Activated T-helper 17 cell treated with anti-CD3 and anti-CD28 coated beads, Interleukin-2, amount 50 U/mL, for 72 hours (primary cell): ENCODE data around the gene FBXO48. TPM values are rescaled to one million over a fixed set of nuclear protein-coding genes. Genes with fewer than 3 reads are reported as not detected.

ENCODE experiments used
- ATAC-seq: fragments of 150-1000 bp; cut with Tn5 transposase; replicated peaks from 2 replicates; pipeline ENCODE4 v1.10.0; 2021; ENCODE audit warnings: mild to moderate bottlenecking, moderate library complexity
- H3K27ac Mint-ChIP-seq: one replicate; pipeline ENCODE4 v1.8.0; 2022; ENCODE audit warnings: mixed read lengths
- H3K27me3 Mint-ChIP-seq: one replicate; pipeline ENCODE4 v1.8.0; 2022; ENCODE audit warnings: mixed read lengths
- H3K36me3 Mint-ChIP-seq: one replicate; pipeline ENCODE4 v1.8.0; 2022; ENCODE audit warnings: low read depth, mild to moderate bottlenecking, mixed read lengths
- H3K4me1 Mint-ChIP-seq: one replicate; pipeline ENCODE4 v1.8.0; 2022; ENCODE audit warnings: mixed read lengths
- H3K4me3 Mint-ChIP-seq: one replicate; pipeline ENCODE4 v1.8.0; 2022; ENCODE audit warnings: mild to moderate bottlenecking, mixed read lengths
- H3K9me3 Mint-ChIP-seq: one replicate; pipeline ENCODE4 v1.8.0; 2022; ENCODE audit warnings: mixed read lengths
- total RNA-seq, 2 donors: library from RNA; stranded (reverse); gene quantifications; one replicate each; pipeline ENCODE4 v1.2.3, GENCODE V29; 2022

FBXO48 gene
- total RNA-seq, 2 donors from 2014 or later: 2.0 to 2.3 TPM

DNA sequence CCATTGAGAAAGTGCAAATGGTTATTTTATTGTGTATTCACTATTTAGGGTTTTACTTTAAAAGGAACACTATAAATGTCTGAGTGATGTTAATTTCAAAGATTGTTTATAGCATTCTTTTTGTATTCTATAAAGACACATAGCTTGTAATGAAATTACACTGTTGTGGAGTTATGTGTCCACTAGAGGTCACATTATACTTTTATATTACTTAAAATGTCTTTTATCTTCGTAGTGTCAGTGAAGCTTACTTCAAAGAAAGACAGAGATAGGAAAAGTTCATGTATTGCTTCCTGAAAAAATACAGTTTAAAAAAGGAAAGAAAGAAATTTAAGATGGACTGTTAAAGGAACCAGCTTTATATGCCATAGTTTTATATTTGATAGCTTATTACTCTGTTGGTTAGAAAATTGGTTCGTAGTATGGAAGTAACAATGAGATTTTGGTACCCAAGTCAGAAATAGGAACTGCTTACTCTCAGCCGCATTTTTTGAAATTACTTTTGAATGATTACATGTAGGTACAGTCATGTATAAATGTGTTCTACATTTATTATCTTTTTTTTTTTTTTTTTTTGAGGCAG lies 20.8 kb upstream of the FBXO48 start:
- no peaks in the 10 kb centered on the region for H3K27me3 Mint-ChIP-seq
- ATAC-seq: no peak
- H3K9me3 Mint-ChIP-seq: no peaks in the 10 kb centered on the region

GRCh38 chr2:68483011-68483410 lies 15.9 kb upstream of the FBXO48 start:
- H3K9me3 Mint-ChIP-seq: no peaks in the 10 kb centered on the region
- H3K36me3 Mint-ChIP-seq: no peaks in the 10 kb centered on the region
- no peak overlapping the region for H3K27ac Mint-ChIP-seq
- no peak overlapping the region for H3K4me3 Mint-ChIP-seq
- no peak for ATAC-seq
- no peaks in the 10 kb centered on the region for H3K27me3 Mint-ChIP-seq
- H3K4me1 Mint-ChIP-seq: no peaks in the 10 kb centered on the region

More for the DNA sequence above, 20.8 kb upstream of the FBXO48 start:
- Mint-ChIP-seq H3K4me3 (no peak overlapping the region), H3K27ac (no peak overlapping the region), H3K4me1 (no peaks in the 10 kb centered on the region), H3K36me3 (no peaks in the 10 kb centered on the region)

DNA sequence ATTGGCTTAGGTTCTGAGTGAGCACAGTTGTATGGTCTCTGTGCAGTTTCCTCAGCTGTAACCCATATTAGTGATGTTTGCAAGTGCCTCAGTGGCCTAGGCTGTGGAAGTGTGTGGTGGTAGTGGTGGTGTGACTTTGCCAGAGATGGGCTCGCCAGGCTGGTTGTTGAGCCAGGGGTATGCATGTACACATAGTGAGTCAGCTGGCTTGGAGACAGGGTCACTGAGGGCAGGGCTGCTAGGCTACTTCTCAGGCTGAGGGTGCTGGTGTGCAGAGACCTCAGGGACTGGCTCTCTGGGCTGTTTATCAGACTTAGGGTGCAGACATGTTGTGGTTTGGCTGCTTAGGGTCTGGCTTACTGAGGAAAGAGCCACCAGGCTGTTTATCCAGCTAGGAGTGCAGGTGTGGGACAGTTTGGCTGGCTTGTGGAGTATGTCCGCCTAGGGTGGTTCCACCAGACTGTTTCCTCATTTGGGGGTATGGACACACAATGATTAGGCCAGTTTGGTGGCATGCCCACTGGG lies 15.3 kb upstream of the FBXO48 start:
- no peaks in the 10 kb centered on the region for H3K27me3 Mint-ChIP-seq
- H3K4me3 Mint-ChIP-seq: no peak overlapping the region
- no peaks in the 10 kb centered on the region for H3K36me3 Mint-ChIP-seq
- no peaks in the 10 kb centered on the region for H3K9me3 Mint-ChIP-seq
- no peaks in the 10 kb centered on the region for H3K4me1 Mint-ChIP-seq
- H3K27ac Mint-ChIP-seq: no peak overlapping the region
- no peak for ATAC-seq

- H3K27ac Mint-ChIP-seq: no peak overlapping the region
Measured at GRCh38 chr2:68478688-68479087, 11.6 kb upstream of the FBXO48 start.

GRCh38 chr2:68476454-68476853 lies 9.4 kb upstream of the FBXO48 start:
- no peak for ATAC-seq
- Mint-ChIP-seq H3K36me3 (no peaks in the 10 kb centered on the region), H3K27ac (no peak overlapping the region), H3K9me3 (no peaks in the 10 kb centered on the region), H3K4me3 (no peak overlapping the region), H3K4me1 (no peaks in the 10 kb centered on the region), H3K27me3 (no peaks in the 10 kb centered on the region)

More at GRCh38 chr2:68478688-68479087, 11.6 kb upstream of the FBXO48 start:
- Mint-ChIP-seq H3K4me1 (no peaks in the 10 kb centered on the region), H3K36me3 (no peaks in the 10 kb centered on the region), H3K27me3 (no peaks in the 10 kb centered on the region), H3K9me3 (no peaks in the 10 kb centered on the region), H3K4me3 (no peak overlapping the region)
- ATAC-seq: no peak

DNA sequence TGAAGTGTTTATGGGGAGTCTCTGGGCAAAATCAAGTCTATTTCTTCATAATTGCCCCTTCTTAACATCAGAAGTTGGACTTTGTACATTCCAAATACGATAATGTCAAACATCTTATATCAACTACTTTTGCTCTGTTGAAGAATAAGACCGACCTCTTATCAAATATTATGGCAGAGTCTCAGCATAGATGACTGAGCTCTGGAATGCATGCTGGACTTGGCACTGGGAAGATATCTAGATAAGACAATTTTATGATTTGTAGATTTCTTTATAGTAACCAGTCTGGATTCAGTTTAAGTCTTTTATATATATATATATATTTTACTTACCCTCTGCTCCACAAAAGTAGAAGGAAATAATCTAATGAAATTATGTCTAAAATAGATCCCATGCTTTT lies 8.5 kb upstream of the FBXO48 start:
- no peaks in the 10 kb centered on the region for H3K9me3 Mint-ChIP-seq
- no peak overlapping the region for H3K4me3 Mint-ChIP-seq
- no peaks in the 10 kb centered on the region for H3K4me1 Mint-ChIP-seq
- H3K36me3 Mint-ChIP-seq: no peaks in the 10 kb centered on the region
- no peaks in the 10 kb centered on the region for H3K27me3 Mint-ChIP-seq
- ATAC-seq: no peak
- H3K27ac Mint-ChIP-seq: no peak overlapping the region

- H3K4me3 Mint-ChIP-seq: no peak overlapping the region
- H3K9me3 Mint-ChIP-seq: no peaks in the 10 kb centered on the region
- H3K27me3 Mint-ChIP-seq: no peaks in the 10 kb centered on the region
- H3K36me3 Mint-ChIP-seq: no peaks in the 10 kb centered on the region
- H3K4me1 Mint-ChIP-seq: no peaks in the 10 kb centered on the region
- no peak overlapping the region for H3K27ac Mint-ChIP-seq
- ATAC-seq: no peak
Measured at GRCh38 chr2:68475110-68475509, 8.0 kb upstream of the FBXO48 start.

GRCh38 chr2:68472796-68473414 lies 5.8 kb upstream of the FBXO48 start:
- no peaks in the 10 kb centered on the region for H3K9me3 Mint-ChIP-seq
- ATAC-seq: peak; percentile 60
- H3K4me1 Mint-ChIP-seq: peaks cover 4% of the 10 kb centered on the region
- no peaks in the 10 kb centered on the region for H3K36me3 Mint-ChIP-seq
- H3K4me3 Mint-ChIP-seq: no peak overlapping the region
- no peaks in the 10 kb centered on the region for H3K27me3 Mint-ChIP-seq
- no peak overlapping the region for H3K27ac Mint-ChIP-seq

GRCh38 chr2:68471385-68471784 lies 4.3 kb upstream of the FBXO48 start:
- no peaks in the 10 kb centered on the region for H3K27me3 Mint-ChIP-seq
- H3K4me1 Mint-ChIP-seq: peaks cover 9% of the 10 kb centered on the region
- no peak overlapping the region for H3K27ac Mint-ChIP-seq
- no peaks in the 10 kb centered on the region for H3K9me3 Mint-ChIP-seq
- no peak for ATAC-seq
- peaks cover 10% of the 10 kb centered on the region for H3K36me3 Mint-ChIP-seq
- no peak overlapping the region for H3K4me3 Mint-ChIP-seq

DNA sequence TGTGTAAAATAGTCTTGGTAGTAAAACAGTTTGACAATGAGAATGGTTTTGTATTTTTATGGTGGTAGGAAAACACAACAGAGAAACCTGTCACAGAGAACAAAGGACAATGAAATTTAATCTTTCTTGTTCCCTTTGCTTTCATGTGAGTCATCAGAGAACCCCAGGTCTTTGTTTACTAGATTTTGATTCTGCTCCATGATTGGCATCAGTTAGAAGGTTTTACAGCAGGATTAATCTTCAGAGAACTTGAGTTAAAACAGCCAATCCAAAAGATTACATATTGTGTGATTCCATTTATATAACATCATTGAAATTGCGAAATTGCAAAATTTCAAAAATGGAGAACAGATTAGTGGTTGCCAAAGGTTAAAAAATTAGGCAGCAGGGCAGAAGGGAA lies 2.8 kb upstream of the FBXO48 start:
- no peaks in the 10 kb centered on the region for H3K27me3 Mint-ChIP-seq

DNA sequence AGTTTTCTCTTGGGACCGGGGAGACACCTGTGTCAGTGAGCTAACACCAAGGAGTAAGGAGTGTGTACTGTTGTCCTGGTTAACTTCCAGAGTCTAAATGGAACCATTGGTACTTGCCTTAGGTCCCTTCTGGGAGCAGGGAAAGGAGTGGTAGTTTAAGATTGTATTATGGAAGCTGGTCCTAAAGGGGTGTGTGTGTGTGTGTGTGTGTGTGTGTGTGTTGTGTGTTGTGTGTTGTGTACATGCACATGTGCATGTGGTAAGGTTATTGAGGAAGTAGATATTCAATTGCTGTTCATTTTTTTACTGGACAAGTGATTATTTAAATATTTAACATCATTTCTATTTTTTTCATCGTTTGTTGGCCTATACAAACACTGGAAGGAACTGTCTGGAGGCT lies 1.7 kb upstream of the FBXO48 start:
- peaks cover 27% of the 10 kb centered on the region for H3K4me1 Mint-ChIP-seq
- no peaks in the 10 kb centered on the region for H3K9me3 Mint-ChIP-seq
- no peak overlapping the region for H3K27ac Mint-ChIP-seq

More for the DNA sequence above, 2.8 kb upstream of the FBXO48 start:
- Mint-ChIP-seq H3K36me3 (peaks cover 17% of the 10 kb centered on the region), H3K27ac (no peak overlapping the region), H3K9me3 (no peaks in the 10 kb centered on the region), H3K4me3 (no peak overlapping the region), H3K4me1 (peaks cover 22% of the 10 kb centered on the region)
- no peak for ATAC-seq

GRCh38 chr2:68466778-68467076 lies 367 bp downstream of the FBXO48 start:
- ATAC-seq: peak; percentile 37
- Mint-ChIP-seq H3K36me3 (peaks cover 17% of the 10 kb centered on the region), H3K4me3 (peak overlapping the region; percentile 99), H3K27ac (peak overlapping the region; percentile 97), H3K4me1 (peaks cover 27% of the 10 kb centered on the region), H3K27me3 (no peaks in the 10 kb centered on the region), H3K9me3 (no peaks in the 10 kb centered on the region)

More for the DNA sequence above, 1.7 kb upstream of the FBXO48 start:
- Mint-ChIP-seq H3K4me3 (peak overlapping the region; percentile 99), H3K27me3 (no peaks in the 10 kb centered on the region), H3K36me3 (peaks cover 17% of the 10 kb centered on the region)
- ATAC-seq: no peak

DNA sequence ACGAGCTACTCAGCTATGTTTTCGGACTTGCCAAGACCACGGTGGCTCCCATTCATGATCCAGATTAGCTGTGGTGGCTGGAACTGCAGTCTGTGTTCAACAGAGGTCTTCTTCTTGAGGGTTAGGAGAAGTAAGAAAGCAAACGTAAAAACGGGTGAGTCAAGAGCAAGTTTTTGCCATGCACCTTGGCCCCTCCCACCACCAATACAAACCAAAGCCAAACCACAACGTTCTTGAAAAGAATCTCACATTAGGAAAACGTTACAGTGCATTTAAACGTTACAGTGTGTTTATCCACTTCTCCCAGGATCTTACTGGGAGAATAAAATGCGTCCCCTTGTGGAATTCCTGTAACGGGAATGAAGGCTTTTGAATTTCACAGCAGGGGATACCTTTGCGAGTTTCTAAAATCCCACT lies 725 bp downstream of the FBXO48 start:
- ATAC-seq: peak; percentile 38
- peak overlapping the region; percentile 97 for H3K27ac Mint-ChIP-seq
- no peaks in the 10 kb centered on the region for H3K27me3 Mint-ChIP-seq
- no peaks in the 10 kb centered on the region for H3K9me3 Mint-ChIP-seq
- H3K4me3 Mint-ChIP-seq: peak overlapping the region; percentile 99
- peaks cover 17% of the 10 kb centered on the region for H3K36me3 Mint-ChIP-seq
- H3K4me1 Mint-ChIP-seq: peaks cover 27% of the 10 kb centered on the region

DNA sequence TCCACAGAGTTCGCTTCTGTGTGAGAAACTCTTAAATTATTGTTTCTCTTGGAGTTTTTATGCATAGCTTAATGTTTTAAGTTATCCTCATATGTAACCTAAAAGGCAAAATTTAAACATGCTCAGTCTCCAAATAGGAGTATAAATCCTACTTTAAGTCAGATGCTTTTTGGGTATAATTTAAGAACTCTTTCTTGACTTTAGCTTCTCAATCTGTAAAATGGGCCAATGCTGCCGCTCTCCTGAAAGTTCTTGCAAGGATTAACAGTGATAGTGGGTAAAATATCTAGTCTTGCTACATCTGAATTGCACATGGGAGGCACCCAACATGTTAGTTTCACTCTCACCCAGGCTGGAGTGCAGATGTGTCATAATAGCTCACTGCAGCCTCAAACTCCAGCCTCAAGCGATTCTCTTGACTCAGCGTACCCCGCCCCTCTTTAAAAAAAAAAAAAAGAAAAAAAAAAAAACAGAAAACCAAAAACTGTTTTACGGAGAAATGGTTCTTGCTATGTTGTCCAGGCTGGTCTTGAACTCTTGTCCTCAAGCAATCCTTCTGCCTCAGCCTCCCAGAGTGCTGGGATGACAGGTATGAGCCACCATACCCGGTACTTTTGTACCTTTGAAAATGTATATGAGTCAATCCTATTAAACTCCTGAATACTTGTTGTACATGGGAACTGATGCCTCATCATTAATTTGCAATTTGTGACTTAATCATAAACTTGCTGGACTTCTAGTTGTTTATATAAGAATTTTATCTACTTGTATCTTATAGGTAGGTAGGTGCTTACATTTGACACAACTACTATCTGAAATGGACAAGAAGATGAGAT lies 1.8 kb downstream of the FBXO48 start:
- H3K4me1 Mint-ChIP-seq: peaks cover 27% of the 10 kb centered on the region
- no peaks in the 10 kb centered on the region for H3K9me3 Mint-ChIP-seq
- no peaks in the 10 kb centered on the region for H3K27me3 Mint-ChIP-seq
- peak; percentile 42 for ATAC-seq
- peak overlapping the region; percentile 99 for H3K4me3 Mint-ChIP-seq
- peak overlapping the region; percentile 67 for H3K27ac Mint-ChIP-seq
- peaks cover 17% of the 10 kb centered on the region for H3K36me3 Mint-ChIP-seq

DNA sequence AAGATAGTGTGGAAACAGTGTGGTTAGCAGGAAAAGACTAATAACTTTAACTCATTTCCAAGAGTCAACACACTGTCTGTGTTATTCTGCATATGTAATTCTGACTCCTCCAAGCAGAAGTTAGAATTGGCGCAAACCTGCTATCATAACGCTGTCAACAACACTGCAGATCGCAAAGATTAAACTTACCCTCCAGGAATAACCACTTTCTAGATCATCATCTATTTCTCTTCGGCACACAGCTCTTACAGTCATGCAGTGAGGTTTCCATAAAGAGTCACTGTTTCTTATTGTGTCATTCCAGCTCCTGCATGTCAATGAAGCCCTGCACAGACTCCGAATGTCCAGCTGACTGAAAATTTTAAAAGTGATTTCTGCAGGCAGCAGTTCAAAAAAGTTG lies 2.4 kb downstream of the FBXO48 start:
- Mint-ChIP-seq H3K4me3 (peak overlapping the region; percentile 99), H3K27ac (no peak overlapping the region), H3K9me3 (no peaks in the 10 kb centered on the region), H3K27me3 (no peaks in the 10 kb centered on the region), H3K36me3 (peaks cover 17% of the 10 kb centered on the region), H3K4me1 (peaks cover 27% of the 10 kb centered on the region)
- ATAC-seq: peak; percentile 3
